CD14-positive monocyte (primary cell): ENCODE data around the gene ROBO1. TPM values are rescaled to one million over a fixed set of nuclear protein-coding genes. Genes with fewer than 3 reads are reported as not detected.

ENCODE experiments used
- DNase-seq, 3 donors: peaks; one replicate each; pipeline ENCODE4 v3.0.0-alpha.2; 2011 to 2022
- H2AFZ ChIP-seq: 2 replicates; pipeline ENCODE4 v1.6.0; 2012; ENCODE audit warnings: mild to moderate bottlenecking, low read depth, low read length, inconsistent platforms; ENCODE audit not compliant: insufficient read depth, poor library complexity, severe bottlenecking
- H3K27ac ChIP-seq, 2 donors: 1 replicate in 1 of 2; 2 replicates in 1 of 2; pipeline ENCODE4 v1.5.1; 2012 to 2013; ENCODE audit warnings: low read length in 2 of 2, control low read depth in 1 of 2, inconsistent platforms in 1 of 2, low read depth in 1 of 2, mild to moderate bottlenecking in 1 of 2
- H3K27me3 ChIP-seq, 2 donors: one replicate each; pipeline versions ENCODE4 v1.6.0 to v1.6.1; 2011 to 2013; ENCODE audit warnings: low read length in 2 of 2; ENCODE audit not compliant: control insufficient read depth in 2 of 2, insufficient read depth in 2 of 2
- H3K36me3 ChIP-seq, 2 donors: replicated peaks in 1 of 2; 1 replicate in 1 of 2; 2 replicates in 1 of 2; pipeline versions ENCODE4 v1.5.1 to v1.6.1; 2012 to 2013; ENCODE audit warnings: low read length in 2 of 2, control low read depth in 1 of 2, inconsistent platforms in 1 of 2, mild to moderate bottlenecking in 1 of 2; ENCODE audit not compliant: insufficient read depth in 2 of 2, control insufficient read depth in 1 of 2
- H3K4me1 ChIP-seq, 2 donors: 1 replicate in 1 of 2; 2 replicates in 1 of 2; pipeline versions ENCODE4 v1.5.1 to v1.6.1; 2012 to 2013; ENCODE audit warnings: low read length in 2 of 2, control low read depth in 1 of 2, inconsistent platforms in 1 of 2, mild to moderate bottlenecking in 1 of 2, moderate library complexity in 1 of 2; ENCODE audit not compliant: insufficient read depth in 2 of 2, control insufficient read depth in 1 of 2
- H3K4me2 ChIP-seq: replicated peaks from 2 replicates; pipeline ENCODE3; 2012; ENCODE audit warnings: low read length, moderate library complexity, mild to moderate bottlenecking; ENCODE audit not compliant: poor library complexity, severe bottlenecking; ENCODE audit errors: extremely low read depth
- H3K4me3 ChIP-seq, 3 experiments: fragments of 200-600 bp in 1 of 3; sonication (generic) in 1 of 3; replicated peaks in 1 of 3; 1 replicate in 2 of 3; 2 replicates in 1 of 3; pipeline ENCODE4 v1.5.1; 2011 to 2013; ENCODE audit warnings: low read length in 3 of 3, mild to moderate bottlenecking in 3 of 3, control low read depth in 2 of 3, low read depth in 2 of 3, inconsistent platforms in 1 of 3, moderate library complexity in 1 of 3
- H3K79me2 ChIP-seq: 2 replicates; pipeline ENCODE4 v1.6.0; 2012; ENCODE audit warnings: mild to moderate bottlenecking, control low read depth, inconsistent platforms, low read length, moderate library complexity; ENCODE audit not compliant: insufficient read depth
- H3K9ac ChIP-seq: 2 replicates; pipeline ENCODE4 v1.6.0; 2017; ENCODE audit warnings: low read length, mild to moderate bottlenecking; ENCODE audit not compliant: insufficient read depth, poor library complexity, severe bottlenecking
- H3K9me3 ChIP-seq, 2 donors: replicated peaks in 1 of 2; 1 replicate in 1 of 2; 2 replicates in 1 of 2; pipeline versions ENCODE4 v1.5.1 to v1.6.1; 2012 to 2013; ENCODE audit warnings: low read length in 2 of 2, control low read depth in 1 of 2; ENCODE audit not compliant: control insufficient read depth in 1 of 2, insufficient read depth in 1 of 2
- H4K20me1 ChIP-seq: 2 replicates; pipeline ENCODE4 v1.6.0; 2012; ENCODE audit warnings: mild to moderate bottlenecking, low read length, control low read depth, moderate library complexity; ENCODE audit not compliant: insufficient read depth
- H3K27ac Mint-ChIP-seq, 7 donors: one replicate each; pipeline ENCODE4 v1.8.0; 2020; ENCODE audit warnings: mild to moderate bottlenecking in 7 of 7, mixed read lengths in 7 of 7, moderate library complexity in 6 of 7, inconsistent platforms in 2 of 7
- H3K27me3 Mint-ChIP-seq, 3 donors: one replicate each; pipeline ENCODE4 v1.8.0; 2021 to 2022; ENCODE audit warnings: low read depth in 3 of 3, mild to moderate bottlenecking in 3 of 3, mixed read lengths in 3 of 3, moderate library complexity in 3 of 3, inconsistent platforms in 1 of 3
- H3K36me3 Mint-ChIP-seq, 2 donors: one replicate each; pipeline ENCODE4 v1.8.0; 2020; ENCODE audit warnings: mixed read lengths in 2 of 2, inconsistent platforms in 1 of 2, mild to moderate bottlenecking in 1 of 2
- H3K4me1 Mint-ChIP-seq: one replicate; pipeline ENCODE4 v1.8.0; 2020; ENCODE audit warnings: mild to moderate bottlenecking, mixed read lengths
- H3K4me3 Mint-ChIP-seq, 2 donors: one replicate each; pipeline ENCODE4 v1.8.0; 2020; ENCODE audit warnings: mild to moderate bottlenecking in 2 of 2, mixed read lengths in 2 of 2, moderate library complexity in 1 of 2
- H3K9me3 Mint-ChIP-seq, 7 donors: one replicate each; pipeline ENCODE4 v1.8.0; 2020 to 2022; ENCODE audit warnings: mixed read lengths in 7 of 7, mild to moderate bottlenecking in 6 of 7, moderate library complexity in 6 of 7, inconsistent platforms in 2 of 7
- CTCF ChIP-seq: fragments of 200-600 bp; IDR thresholded peaks from one replicate; pipeline ENCODE4 v1.8.0; 2022; ENCODE audit warnings: antibody characterized with exemption, mild to moderate bottlenecking
- WGBS: methylation state at CpG from one replicate; pipeline ENCODE4 v1.1.5; 2013; ENCODE audit warnings: missing lambda C conversion rate; ENCODE audit not compliant: insufficient coverage; 5-methylcytosine and 5-hydroxymethylcytosine counted together
- intact Hi-C, 2 donors: fragments of 100-400 bp; cut with micrococcal nuclease; formaldehyde crosslinking; loops; one replicate each; pipeline versions ENCODE4 v1.15.0 to v1.15.1; 2023
- polyA plus RNA-seq, 3 donors: library from polyadenylated mRNA; depleted of rRNA in 1 of 3; unstranded in 2 of 3; stranded (reverse) in 1 of 3; fragments of 300-500 nt in 2 of 3; fragments of >200 nt in 1 of 3; fragmentation: Illumina TruSeq in 2 of 3; gene quantifications; 1 replicate in 2 of 3; 2 replicates in 1 of 3; pipeline ENCODE4 v1.2.3, GENCODE V29; 2012 to 2021

The ROBO1 gene
- polyA plus RNA-seq, 3 donors, result 0.09 to 0.10 TPM; not detected in 1

GRCh38 chr3:79497447-79498111 is 270.2 kb downstream of the ROBO1 start:
- Histone ChIP-seq H3K9ac (no peak overlapping the region), H2AFZ (no peak overlapping the region), H3K27me3 (no peaks in the 10 kb centered on the region), H3K4me1 (no peaks in the 10 kb centered on the region), H3K79me2 (no peaks in the 10 kb centered on the region), H3K9me3 (peaks cover 0 to 4% of the 10 kb centered on the region in 2 donors), H3K27ac (no peak overlapping the region), H3K36me3 (no peaks in the 10 kb centered on the region), H3K4me3 (no peak overlapping the region), H4K20me1 (no peaks in the 10 kb centered on the region), H3K4me2 (no peak overlapping the region)
- peaks cover 0 to 2% (median 0%) of the 10 kb centered on the region in 7 donors for H3K9me3 Mint-ChIP-seq
- TF ChIP-seq CTCF, result peak; percentile 46
- DNase-seq, result no peak
- WGBS, result no CpG with 5 or more reads among the region's 7 CpGs
- no peak overlapping the region for H3K27ac Mint-ChIP-seq
- H3K27me3 Mint-ChIP-seq, result peaks cover 0 to 3% (median 0%) of the 10 kb centered on the region in 3 donors
- intact Hi-C loops, result no loop called here
- H3K4me1 Mint-ChIP-seq, result no peaks in the 10 kb centered on the region
- H3K36me3 Mint-ChIP-seq, result no peaks in the 10 kb centered on the region
- no peak overlapping the region for H3K4me3 Mint-ChIP-seq

GRCh38 chr3:79491029-79491641 is 276.7 kb downstream of the ROBO1 start:
- Histone ChIP-seq H3K79me2 (no peaks in the 10 kb centered on the region), H2AFZ (no peak overlapping the region), H3K4me2 (no peak overlapping the region), H3K4me3 (no peak overlapping the region), H3K9ac (no peak overlapping the region), H3K27ac (no peak overlapping the region), H3K9me3 (no peaks in the 10 kb centered on the region), H3K27me3 (no peaks in the 10 kb centered on the region), H3K36me3 (no peaks in the 10 kb centered on the region), H4K20me1 (no peaks in the 10 kb centered on the region), H3K4me1 (no peaks in the 10 kb centered on the region)
- TF ChIP-seq CTCF, result no peak
- intact Hi-C loops, result no loop called here
- H3K27ac Mint-ChIP-seq, result no peak overlapping the region
- H3K4me1 Mint-ChIP-seq, result no peaks in the 10 kb centered on the region
- H3K9me3 Mint-ChIP-seq, result peaks cover 0 to 7% (median 0%) of the 10 kb centered on the region in 7 donors
- WGBS, result 63% methylated on average over 1 of the region's 4 CpGs
- no peak overlapping the region for H3K4me3 Mint-ChIP-seq
- no peaks in the 10 kb centered on the region for H3K36me3 Mint-ChIP-seq
- DNase-seq, result no peak
- H3K27me3 Mint-ChIP-seq, result peaks cover 0 to 1% (median 0%) of the 10 kb centered on the region in 3 donors
